Panc1 (cell line): ENCODE measurements around the gene SMIM20. TPM values are rescaled to one million over a fixed set of nuclear protein-coding genes. Genes with fewer than 3 reads are reported as not detected.

ENCODE experiments used
- ATAC-seq: fragments of 200-7000 bp; cut with Tn5 transposase; 2 replicates; pipeline ENCODE4 v1.9.1; 2020; ENCODE audit warnings: mild to moderate bottlenecking, moderate library complexity
- BruUV-seq: library from RNA; stranded (reverse); fragments of 400-500 nt; replicated peaks from 2 replicates; lab custom pipeline; 2021; lab: Mats Ljungman, UMichigan
- CTCF ChIA-PET: fragments of 300-600 bp; sonication (Branson Sonifier 250); formaldehyde crosslinking; loops from one replicate; lab custom pipeline; 2022; ENCODE audit warnings: antibody characterized with exemption; lab: Charles Lee
- POLR2A ChIA-PET: fragments of 300-600 bp; sonication (Branson Sonifier 250); formaldehyde crosslinking; loops from one replicate; lab custom pipeline; 2022; ENCODE audit warnings: antibody characterized with exemption; lab: Charles Lee
- DNase-seq: peaks from one replicate; pipeline ENCODE4 v3.0.0-alpha.2; 2010; ENCODE audit warnings: low read depth, low spot score
- H3K27ac ChIP-seq: 2 replicates; pipeline ENCODE4 v1.5.1; 2011; ENCODE audit warnings: mild to moderate bottlenecking, low read length, inconsistent platforms
- H3K27me3 ChIP-seq: fragments of 200-500 bp; sonication (Bioruptor generic); 2 replicates; pipeline ENCODE4 v1.6.0; 2014; ENCODE audit warnings: low read length, inconsistent platforms; ENCODE audit not compliant: control insufficient read depth, insufficient read depth
- H3K36me3 ChIP-seq: fragments of 200-500 bp; sonication (Bioruptor generic); 2 replicates; pipeline ENCODE4 v1.5.1; 2014; ENCODE audit warnings: inconsistent platforms, mild to moderate bottlenecking, low read length, moderate library complexity; ENCODE audit not compliant: control insufficient read depth, insufficient read depth
- H3K4me1 ChIP-seq: 2 replicates; pipeline ENCODE4 v1.5.1; 2011; ENCODE audit warnings: inconsistent platforms, mild to moderate bottlenecking, low read length, moderate library complexity; ENCODE audit not compliant: control insufficient read depth, insufficient read depth
- H3K4me3 ChIP-seq, 2 experiments: 2 replicates each; pipeline ENCODE4 v1.5.1; 2011 to 2012; ENCODE audit warnings: low read depth in 2 of 2, low read length in 2 of 2, mild to moderate bottlenecking in 2 of 2, inconsistent platforms in 1 of 2, moderate library complexity in 1 of 2
- H3K9me3 ChIP-seq: fragments of 200-500 bp; sonication (Bioruptor generic); 2 replicates; pipeline ENCODE4 v1.5.1; 2014; ENCODE audit warnings: low read depth, mild to moderate bottlenecking, inconsistent platforms, low read length, moderate library complexity; ENCODE audit not compliant: control insufficient read depth, insufficient read depth
- CTCF ChIP-seq: fragments of 450-650 bp; IDR thresholded peaks from 2 replicates; pipeline ENCODE4 v1.5.1; 2017; ENCODE audit warnings: mild to moderate bottlenecking
- POLR2AphosphoS5 ChIP-seq: IDR thresholded peaks from 2 replicates; pipeline ENCODE4 v1.6.1; 2012; ENCODE audit warnings: mild to moderate bottlenecking, low read depth, low read length, moderate library complexity
- REST ChIP-seq, 2 experiments: IDR thresholded peaks; 2 replicates each; pipeline ENCODE4 v1.6.1; 2011 to 2012; ENCODE audit warnings: low read depth in 2 of 2, control low read depth in 1 of 2, low read length in 1 of 2, mild to moderate bottlenecking in 1 of 2, moderate library complexity in 1 of 2; ENCODE audit not compliant: insufficient read depth in 1 of 2
- SIN3A ChIP-seq: IDR thresholded peaks from 2 replicates; pipeline ENCODE4 v1.6.1; 2012; ENCODE audit warnings: low read depth, mild to moderate bottlenecking, low read length, moderate library complexity, borderline replicate concordance; ENCODE audit not compliant: insufficient read depth
- TCF7L2 ChIP-seq: IDR thresholded peaks from 2 replicates; pipeline ENCODE4 v1.6.1; 2011; ENCODE audit warnings: mild to moderate bottlenecking, low read depth, low read length, inconsistent platforms
- in situ Hi-C: cut with HindIII; loops from 2 replicates; pipeline ENCODE4 v1.10.0; 2016; ENCODE audit warnings: low sequenced_read_pairs, low pct_unique_long_range_greater_than_20kb
- intact Hi-C: fragments of 100-400 bp; cut with micrococcal nuclease; formaldehyde crosslinking; loops from one replicate; pipeline ENCODE4 v1.10.0; 2022; ENCODE audit not compliant: unreplicated experiment
- total RNA-seq: library from RNA; stranded (reverse); gene quantifications from one replicate; pipeline ENCODE4 v1.2.1, GENCODE V29; 2021; ENCODE audit not compliant: unreplicated experiment

SMIM20 gene
- total RNA-seq, 1 experiment from 2014 or later, result 16.5 TPM

- ChIA-PET CTCF (no interaction called here), POLR2A (no interaction called here)
- no peaks in the 10 kb centered on the region for H3K36me3 ChIP-seq
- no peak overlapping the region for H3K4me3 ChIP-seq
- no peak overlapping the region for H3K27ac ChIP-seq
- BruUV-seq, result no TSS peak
- in situ Hi-C loops (no loop called here), intact Hi-C loops (no loop called here)
- no peaks in the 10 kb centered on the region for H3K27me3 ChIP-seq
- no peak for TF ChIP-seq CTCF
- no peak for TF ChIP-seq REST (IDR thresholded peaks at IDR 0.05; ENCODE audit: insufficient read depth in 1 of 2, low read depth in 2 of 2, low read length in 1 of 2)
- TF ChIP-seq POLR2AphosphoS5, result no peak
- no peak for TF ChIP-seq SIN3A
- no peak for TF ChIP-seq TCF7L2
- ATAC-seq, result no peak
- DNase-seq, result no peak
- H3K4me1 ChIP-seq, result no peaks in the 10 kb centered on the region
- no peaks in the 10 kb centered on the region for H3K9me3 ChIP-seq
These were observed 64.3 kb downstream of the SMIM20 start for GRCh38 chr4:25978327-25978726.

Other genes starting within 250 kb of the SMIM20 start
- 1.1 TPM for gene SEL1L3, start 51.2 kb upstream of the SMIM20 start, total RNA-seq